Epidermal melanocyte (primary cell): ENCODE data around the gene KCNQ2.

ENCODE experiments used
- DNase-seq: peaks from one replicate; pipeline ENCODE4 v3.0.0; 2011; ENCODE audit warnings: low spot score; ENCODE audit not compliant: insufficient read length

Gene KCNQ2

GRCh38 chr20:63454731-63455567 lies 17.5 kb downstream of the KCNQ2 start:
- no peak for DNase-seq

GRCh38 chr20:63452821-63453523 lies 19.5 kb downstream of the KCNQ2 start:
- DNase-seq = no peak

GRCh38 chr20:63452341-63452740 lies 20.1 kb downstream of the KCNQ2 start:
- no peak for DNase-seq

GRCh38 chr20:63451821-63452220 lies 20.6 kb downstream of the KCNQ2 start:
- DNase-seq = no peak

- no peak for DNase-seq
These were observed 22.4 kb downstream of the KCNQ2 start for GRCh38 chr20:63449796-63450730.

GRCh38 chr20:63449025-63449424 lies 23.4 kb downstream of the KCNQ2 start:
- DNase-seq = no peak

- no peak for DNase-seq
These were observed 24.4 kb downstream of the KCNQ2 start for GRCh38 chr20:63448031-63448430.

- no peak for DNase-seq
These were observed 25.1 kb downstream of the KCNQ2 start for GRCh38 chr20:63447320-63447719.

GRCh38 chr20:63446216-63447024 lies 26.0 kb downstream of the KCNQ2 start:
- no peak for DNase-seq

GRCh38 chr20:63445075-63445734 lies 27.2 kb downstream of the KCNQ2 start:
- DNase-seq = no peak

GRCh38 chr20:63444548-63444947 lies 27.9 kb downstream of the KCNQ2 start:
- DNase-seq = no peak

- DNase-seq = no peak
These were observed 28.7 kb downstream of the KCNQ2 start for GRCh38 chr20:63443606-63444395.

- no peak for DNase-seq
These were observed 30.4 kb downstream of the KCNQ2 start for GRCh38 chr20:63442100-63442493.

- no peak for DNase-seq
These were observed 31.0 kb downstream of the KCNQ2 start for GRCh38 chr20:63441136-63442099.

GRCh38 chr20:63440366-63440955 lies 32.0 kb downstream of the KCNQ2 start:
- DNase-seq = no peak

- no peak for DNase-seq
These were observed 32.6 kb downstream of the KCNQ2 start for GRCh38 chr20:63439866-63440265.

- DNase-seq = no peak
These were observed 34.3 kb downstream of the KCNQ2 start for GRCh38 chr20:63438121-63438520.

- DNase-seq = no peak
These were observed 36.9 kb downstream of the KCNQ2 start for GRCh38 chr20:63435552-63435951.
